K562 (cell line): ENCODE measurements around the gene BCKDK. TPM values are rescaled to one million over a fixed set of nuclear protein-coding genes. Genes with fewer than 3 reads are reported as not detected.
A peak's percentile ranks its signal among the peaks of the same experiment; 100 is the strongest.

Experiments used
- FOXM1 ChIP-seq, 2 experiments: fragments of 450-650 bp in 1 of 2; sonication (generic) in 1 of 2; formaldehyde crosslinking in 1 of 2; IDR thresholded peaks; 2 replicates each; pipeline versions ENCODE4 v1.6.1 to v1.9.0; 2017 to 2022; ENCODE audit warnings: low read depth in 2 of 2, mild to moderate bottlenecking in 2 of 2, missing genetic modification reagents in 1 of 2, moderate library complexity in 1 of 2
- HDAC1 ChIP-seq, 2 experiments: fragments of 450-650 bp; IDR thresholded peaks; 2 replicates each; pipeline ENCODE4 v1.6.1; 2016 to 2017; ENCODE audit warnings: inconsistent platforms in 1 of 2, mild to moderate bottlenecking in 1 of 2, moderate library complexity in 1 of 2
- HMG20A ChIP-seq: fragments of 450-650 bp; formaldehyde crosslinking; conservative IDR thresholded peaks from 2 replicates; pipeline ENCODE4 v1.4.0; 2020; ENCODE audit warnings: mild to moderate bottlenecking, mixed read lengths
- HMGN3 ChIP-seq: IDR thresholded peaks from 2 replicates; pipeline ENCODE4 v1.6.1; 2011; ENCODE audit warnings: borderline replicate concordance, low read depth, mild to moderate bottlenecking, mixed read lengths, low read length; ENCODE audit not compliant: insufficient read length; ENCODE audit errors: extremely low read depth
- KAT2B ChIP-seq: IDR thresholded peaks from one replicate; pipeline ENCODE4 v1.6.1; 2012; ENCODE audit warnings: low read depth, mild to moderate bottlenecking, control low read depth, inconsistent platforms, low read length, moderate library complexity
- MAFF ChIP-seq: IDR thresholded peaks from 2 replicates; pipeline ENCODE4 v1.6.1; 2012; ENCODE audit warnings: low read length, improper control_type of control experiment
- MYNN ChIP-seq, 2 experiments: sonication (generic); formaldehyde crosslinking in 1 of 2; IDR thresholded peaks; 2 replicates each; pipeline versions ENCODE4 v1.5.0 to v1.6.1; 2016 to 2020; ENCODE audit warnings: antibody characterized with exemption in 1 of 2, missing genetic modification reagents in 1 of 2
- PBX2 ChIP-seq, 2 experiments: IDR thresholded peaks in 1 of 2; conservative IDR thresholded peaks in 1 of 2; 2 replicates each; pipeline ENCODE4 v1.6.1; 2016; ENCODE audit warnings: low read depth in 2 of 2, mild to moderate bottlenecking in 1 of 2, missing compliant biosample characterization in 1 of 2, missing genetic modification characterization in 1 of 2, moderate library complexity in 1 of 2
- POLR3A ChIP-seq: IDR thresholded peaks from 2 replicates; pipeline ENCODE4 v1.6.1; 2011; ENCODE audit warnings: borderline replicate concordance, mild to moderate bottlenecking, moderate library complexity; ENCODE audit not compliant: insufficient read length, insufficient read depth; ENCODE audit errors: extremely low read depth
- RBM22 ChIP-seq: fragments of 200-400 bp; formaldehyde crosslinking; IDR thresholded peaks from 2 replicates; pipeline ENCODE4 v1.6.1; 2018; ENCODE audit warnings: low read length, low read depth; ENCODE audit not compliant: poor library complexity, severe bottlenecking
- SMAD4 ChIP-seq: fragments of 250-450 bp; sonication (Bioruptor Pico); conservative IDR thresholded peaks from 2 replicates; pipeline ENCODE4 v1.8.0; 2021; ENCODE audit warnings: inconsistent platforms, mild to moderate bottlenecking, moderate library complexity
- ZFX ChIP-seq: sonication (generic); formaldehyde crosslinking; IDR thresholded peaks from 2 replicates; pipeline ENCODE4 v1.8.0; 2022; ENCODE audit warnings: mild to moderate bottlenecking, missing genetic modification reagents, moderate library complexity
- ZNF165 ChIP-seq: fragments of 250-450 bp; sonication (Bioruptor Pico); IDR thresholded peaks from 2 replicates; pipeline ENCODE4 v1.4.0; 2020; ENCODE audit warnings: borderline replicate concordance
- polyA plus RNA-seq, 8 experiments: library from polyadenylated mRNA; depleted of rRNA in 4 of 8; stranded (reverse) in 5 of 8; unstranded in 3 of 8; fragments of >200 nt; fragmentation: Nextera tagmentation in 2 of 8; fragmentation: Illumina TruSeq in 1 of 8; extraction: Ambion mirVana in 2 of 8; extraction: Trizol in 1 of 8; gene quantifications; 2 replicates each; pipeline versions ENCODE4 v1.2.1 to v1.2.3, GENCODE V29; 2011 to 2014; ENCODE audit warnings: inconsistent platforms in 1 of 8, missing spikeins in 1 of 8
- total RNA-seq, 7 experiments: library from RNA; depleted of rRNA in 6 of 7; stranded (reverse); fragments of >200 nt in 6 of 7; fragmentation: Illumina TruSeq in 2 of 7; extraction: Trizol in 2 of 7; gene quantifications; 2 replicates each; pipeline versions ENCODE4 v1.2.1 to v1.2.3, GENCODE V29; 2011 to 2021; ENCODE audit warnings: low replicate concordance in 1 of 7

Gene BCKDK
- total and polyA plus RNA-seq, 9 of the 15 experiments (the other 6 are each of a cell fraction or from before 2014, with no cell fraction given) = 0.58 to 34.8 (median 13.1) TPM

- TF ChIP-seq SMAD4 (peak; percentile 87), PBX2 (CRISPR knock-in tag; IDR thresholded peaks at IDR 0.05; ENCODE audit: low read depth) (no peak), PBX2 (tag; conservative IDR thresholded peaks at IDR 0.05; ENCODE audit: low read depth) (no peak), POLR3A (no peak), MAFF (no peak), HMG20A (CRISPR knock-in tag) (no peak), ZFX (CRISPR knock-in tag) (peak; percentile 67), KAT2B (no peak), ZNF165 (no peak), HDAC1 (IDR thresholded peaks at IDR 0.05) (peak; percentile 28 to 39; a peak in 3 of 4 replicates), RBM22 (peak; percentile 67), FOXM1 (IDR thresholded peaks at IDR 0.05; ENCODE audit: low read depth) (peak; percentile 98), FOXM1 (CRISPR knock-in tag; IDR thresholded peaks at IDR 0.05; ENCODE audit: low read depth) (0 out of 2 replicates have a peak, but pooled peaks have one; percentile 81), HMGN3 (peak; percentile 61), MYNN (IDR thresholded peaks at IDR 0.05) (no peak), MYNN (CRISPR knock-in tag; IDR thresholded peaks at IDR 0.05) (no peak)
Observed at GRCh38 chr16:31073142-31073969, 34.8 kb upstream of the BCKDK start (continued).
